IPS-20b (cell line): ENCODE data around the gene NEB.
A peak's percentile ranks its signal among the peaks of the same experiment; 100 is the strongest.

Experiments
- H3K27ac ChIP-seq: one replicate; pipeline ENCODE4 v1.5.1; 2013; ENCODE audit warnings: low read length
- H3K27me3 ChIP-seq: 2 replicates; pipeline ENCODE4 v1.6.1; 2013; ENCODE audit warnings: mild to moderate bottlenecking, low read length, inconsistent platforms; ENCODE audit not compliant: insufficient read depth
- H3K36me3 ChIP-seq: 2 replicates; pipeline ENCODE4 v1.6.1; 2013; ENCODE audit warnings: low read depth, mild to moderate bottlenecking, inconsistent platforms, low read length, moderate library complexity; ENCODE audit not compliant: insufficient read depth
- H3K4me1 ChIP-seq: 2 replicates; pipeline ENCODE4 v1.6.1; 2013; ENCODE audit warnings: mild to moderate bottlenecking, control low read depth, inconsistent platforms, low read length, moderate library complexity; ENCODE audit not compliant: insufficient read depth
- H3K4me3 ChIP-seq: 2 replicates; pipeline ENCODE4 v1.5.1; 2013; ENCODE audit warnings: mild to moderate bottlenecking, low read length, inconsistent platforms
- H3K9ac ChIP-seq: 2 replicates; pipeline ENCODE4 v1.6.1; 2013; ENCODE audit warnings: low read depth, mild to moderate bottlenecking, inconsistent platforms, low read length, moderate library complexity
- H3K9me3 ChIP-seq: 2 replicates; pipeline ENCODE4 v1.6.1; 2013; ENCODE audit warnings: mild to moderate bottlenecking, low read depth, low read length, inconsistent platforms; ENCODE audit not compliant: insufficient read depth

NEB gene

GRCh38 chr2:151533127-151533526 lies 201.1 kb downstream of the NEB start:
- H3K9me3 ChIP-seq: no peaks in the 10 kb centered on the region
- H3K9ac ChIP-seq: no peak overlapping the region
- no peak overlapping the region for H3K4me3 ChIP-seq
- H3K36me3 ChIP-seq: no peaks in the 10 kb centered on the region
- H3K27ac ChIP-seq: no peak overlapping the region
- H3K4me1 ChIP-seq: no peaks in the 10 kb centered on the region
- no peaks in the 10 kb centered on the region for H3K27me3 ChIP-seq

DNA sequence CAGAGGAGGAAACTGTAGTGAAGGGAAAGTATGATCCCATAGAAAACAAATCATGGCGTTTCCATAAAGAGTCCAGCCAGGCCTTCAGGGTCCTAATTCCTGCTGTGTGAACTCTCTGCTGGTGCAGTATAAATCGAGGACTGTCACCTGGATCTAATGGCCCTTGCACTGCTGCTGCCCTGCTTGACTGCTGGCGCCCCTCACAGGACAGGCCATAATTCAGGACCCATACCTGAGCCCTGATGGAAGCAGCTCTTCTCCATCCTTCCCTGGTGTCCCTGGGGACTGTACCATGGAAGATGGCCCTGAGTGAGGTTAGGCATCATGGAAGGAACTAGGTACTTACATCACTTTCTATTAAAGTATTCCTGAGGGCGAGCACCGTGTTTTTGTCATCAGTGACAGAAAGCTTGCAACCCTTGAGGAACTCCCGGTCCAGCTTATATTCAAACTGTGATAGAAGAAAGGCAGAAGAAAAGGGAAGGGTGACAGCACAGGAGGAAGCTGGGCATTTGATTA lies 207.6 kb downstream of the NEB start:
- no peaks in the 10 kb centered on the region for H3K9me3 ChIP-seq
- H3K36me3 ChIP-seq: no peaks in the 10 kb centered on the region
- no peak overlapping the region for H3K9ac ChIP-seq
- no peaks in the 10 kb centered on the region for H3K4me1 ChIP-seq
- H3K27ac ChIP-seq: no peak overlapping the region
- H3K27me3 ChIP-seq: no peaks in the 10 kb centered on the region
- H3K4me3 ChIP-seq: no peak overlapping the region

DNA sequence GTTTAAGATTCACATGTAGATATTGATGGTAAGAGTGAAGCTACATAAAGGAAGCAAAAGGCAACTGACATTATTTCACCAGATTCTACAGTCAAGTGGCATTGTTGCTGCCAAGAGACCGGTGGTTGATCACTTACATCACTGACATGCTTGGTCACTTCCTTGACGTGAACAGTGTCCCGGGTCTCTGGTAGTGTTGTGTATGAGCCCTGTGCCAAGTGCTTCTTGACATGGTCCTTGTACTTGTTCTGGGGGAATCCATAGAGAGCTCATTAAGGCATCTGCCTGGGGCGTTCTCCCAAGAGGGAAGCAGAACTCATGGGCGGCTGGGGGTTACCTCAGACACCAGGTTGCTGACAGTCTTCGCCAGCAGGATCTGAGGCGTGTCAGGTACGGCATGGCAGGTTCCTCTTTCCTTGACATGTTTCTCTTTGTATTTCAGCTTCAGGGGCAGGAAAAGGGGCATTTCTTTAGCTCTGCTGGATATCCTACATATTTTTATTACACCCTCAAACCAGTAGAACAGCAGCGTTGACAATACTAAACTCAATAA lies 208.4 kb downstream of the NEB start:
- Histone ChIP-seq H3K9me3 (no peaks in the 10 kb centered on the region), H3K36me3 (no peaks in the 10 kb centered on the region), H3K27me3 (no peaks in the 10 kb centered on the region), H3K4me3 (no peak overlapping the region), H3K4me1 (peaks cover 6% of the 10 kb centered on the region; the same call in 1 of the 2 replicates), H3K9ac (no peak overlapping the region), H3K27ac (no peak overlapping the region)

DNA sequence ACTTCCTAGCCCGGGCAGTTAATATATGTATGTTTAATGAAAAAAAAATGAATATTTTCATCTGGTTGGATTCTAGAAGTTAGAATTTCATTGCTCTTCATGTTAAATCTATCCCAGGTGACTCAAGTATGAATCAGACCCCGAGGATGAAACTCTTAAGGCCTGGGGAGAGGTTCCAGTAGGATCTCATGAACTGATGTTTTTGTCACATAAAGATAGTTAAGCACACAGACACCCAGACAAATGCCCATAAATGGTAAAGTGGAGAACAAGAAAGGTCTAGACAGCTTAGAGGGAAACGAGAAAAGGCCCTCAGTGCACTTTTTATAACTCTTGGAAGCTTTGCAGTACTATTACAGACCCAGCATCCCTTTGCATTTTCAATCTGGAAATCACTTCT lies 210.4 kb downstream of the NEB start:
- H3K36me3 ChIP-seq: no peaks in the 10 kb centered on the region
- no peaks in the 10 kb centered on the region for H3K9me3 ChIP-seq
- no peak overlapping the region for H3K27ac ChIP-seq
- no peaks in the 10 kb centered on the region for H3K27me3 ChIP-seq
- no peak overlapping the region for H3K9ac ChIP-seq
- no peak overlapping the region for H3K4me3 ChIP-seq
- peaks cover 8% of the 10 kb centered on the region; the same call in 1 of the 2 replicates for H3K4me1 ChIP-seq

- H3K4me3 ChIP-seq: no peak overlapping the region
- peaks cover 8% of the 10 kb centered on the region; the same call in 1 of the 2 replicates for H3K4me1 ChIP-seq
Observed at GRCh38 chr2:151522556-151522955, 211.7 kb downstream of the NEB start.

GRCh38 chr2:151520976-151521375 lies 213.3 kb downstream of the NEB start:
- Histone ChIP-seq H3K27ac (no peak overlapping the region), H3K9ac (peak overlapping the region; percentile 34; the same call in 1 of the 2 replicates), H3K9me3 (no peaks in the 10 kb centered on the region), H3K27me3 (no peaks in the 10 kb centered on the region), H3K4me1 (peaks cover 8% of the 10 kb centered on the region; the same call in 1 of the 2 replicates), H3K4me3 (no peak overlapping the region), H3K36me3 (no peaks in the 10 kb centered on the region)

More at GRCh38 chr2:151522556-151522955, 211.7 kb downstream of the NEB start:
- no peak overlapping the region for H3K9ac ChIP-seq
- H3K27ac ChIP-seq: no peak overlapping the region
- H3K36me3 ChIP-seq: no peaks in the 10 kb centered on the region
- no peaks in the 10 kb centered on the region for H3K9me3 ChIP-seq
- no peaks in the 10 kb centered on the region for H3K27me3 ChIP-seq

DNA sequence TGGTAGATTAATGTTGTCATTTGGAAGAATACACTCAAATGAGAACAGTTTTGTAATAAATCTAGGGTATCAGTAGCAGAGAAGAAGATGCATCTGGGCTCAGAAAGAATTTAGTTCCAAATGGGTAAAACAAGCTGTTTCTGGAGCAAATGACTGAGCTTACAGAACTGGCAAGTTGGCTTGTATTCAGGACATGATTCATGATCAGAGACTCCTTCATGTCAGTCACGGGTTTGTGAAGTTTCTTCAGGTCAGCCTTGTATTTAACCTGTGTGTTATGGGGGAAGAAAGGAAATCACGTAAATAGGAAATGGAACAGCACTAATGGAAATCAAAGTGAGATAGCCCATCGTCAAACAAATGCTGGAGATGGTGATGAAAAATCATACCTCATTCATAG lies 215.5 kb downstream of the NEB start:
- no peaks in the 10 kb centered on the region for H3K36me3 ChIP-seq
- H3K4me1 ChIP-seq: peaks cover 8% of the 10 kb centered on the region; the same call in 1 of the 2 replicates
- H3K9ac ChIP-seq: no peak overlapping the region
- H3K27ac ChIP-seq: no peak overlapping the region
- H3K27me3 ChIP-seq: no peaks in the 10 kb centered on the region
- no peaks in the 10 kb centered on the region for H3K9me3 ChIP-seq
- no peak overlapping the region for H3K4me3 ChIP-seq

DNA sequence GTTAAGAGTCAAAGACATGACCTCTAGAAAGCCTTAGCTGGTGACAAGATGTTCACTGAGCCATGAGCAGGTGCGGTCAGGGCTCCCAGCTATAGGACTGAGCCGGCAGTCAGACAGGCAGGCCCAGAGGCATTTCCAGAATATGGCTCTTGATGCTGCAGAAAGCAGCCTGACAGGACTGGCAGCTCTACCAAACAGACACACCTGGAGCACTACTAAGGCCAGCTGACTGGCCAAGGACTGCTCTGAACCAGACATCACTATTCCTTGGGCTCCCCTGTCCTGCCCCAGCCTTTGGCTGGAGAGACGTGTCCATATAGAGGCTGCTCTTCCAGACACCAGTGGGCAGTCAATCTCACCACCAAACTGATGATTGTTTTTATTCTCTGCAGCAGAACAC lies 225.8 kb downstream of the NEB start:
- Histone ChIP-seq H3K4me1 (no peaks in the 10 kb centered on the region), H3K36me3 (no peaks in the 10 kb centered on the region; the same call in 1 of the 2 replicates), H3K27me3 (no peaks in the 10 kb centered on the region), H3K9me3 (0 out of 2 replicates have a peak, but pooled peaks cover 5% of the 10 kb centered on the region), H3K27ac (no peak overlapping the region), H3K9ac (no peak overlapping the region), H3K4me3 (no peak overlapping the region)

GRCh38 chr2:151506170-151506569 lies 228.1 kb downstream of the NEB start:
- Histone ChIP-seq H3K4me3 (no peak overlapping the region), H3K27me3 (no peaks in the 10 kb centered on the region), H3K27ac (no peak overlapping the region), H3K9ac (no peak overlapping the region), H3K9me3 (0 out of 2 replicates have a peak, but pooled peaks cover 5% of the 10 kb centered on the region), H3K4me1 (no peaks in the 10 kb centered on the region), H3K36me3 (no peaks in the 10 kb centered on the region; the same call in 1 of the 2 replicates)

DNA sequence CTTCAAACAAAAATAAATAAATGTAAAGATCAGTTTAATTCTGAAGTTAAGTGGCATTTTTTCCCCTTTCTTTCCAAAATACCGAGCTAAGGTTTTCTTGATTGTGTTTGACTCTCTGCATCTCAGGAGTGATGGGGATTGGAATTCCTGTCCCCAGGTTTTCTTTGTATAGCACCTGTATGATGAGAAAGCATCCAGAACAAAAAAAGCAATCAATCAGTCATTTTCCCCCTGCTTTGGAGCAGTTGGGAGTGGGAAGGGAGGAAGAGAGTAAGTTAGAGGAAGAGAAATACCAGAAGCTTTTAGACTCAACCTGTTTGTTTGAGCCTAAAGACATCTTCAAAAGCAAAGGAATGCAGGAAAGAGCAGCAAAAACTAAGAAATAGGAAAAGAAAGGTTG lies 236.1 kb downstream of the NEB start:
- H3K4me3 ChIP-seq: no peak overlapping the region
- peaks cover 5% of the 10 kb centered on the region for H3K36me3 ChIP-seq
- H3K9ac ChIP-seq: peak overlapping the region; percentile 15; the same call in 1 of the 2 replicates
- H3K27me3 ChIP-seq: no peaks in the 10 kb centered on the region
- H3K27ac ChIP-seq: peak overlapping the region; percentile 55
- no peaks in the 10 kb centered on the region for H3K9me3 ChIP-seq
- peaks cover 14% of the 10 kb centered on the region for H3K4me1 ChIP-seq

- no peaks in the 10 kb centered on the region for H3K27me3 ChIP-seq
- H3K9me3 ChIP-seq: no peaks in the 10 kb centered on the region
- peaks cover 15% of the 10 kb centered on the region for H3K36me3 ChIP-seq
- no peak overlapping the region for H3K4me3 ChIP-seq
- H3K27ac ChIP-seq: no peak overlapping the region
- peaks cover 12% of the 10 kb centered on the region for H3K4me1 ChIP-seq
- no peak overlapping the region for H3K9ac ChIP-seq
Observed at GRCh38 chr2:151491496-151491895, 242.8 kb downstream of the NEB start.

DNA sequence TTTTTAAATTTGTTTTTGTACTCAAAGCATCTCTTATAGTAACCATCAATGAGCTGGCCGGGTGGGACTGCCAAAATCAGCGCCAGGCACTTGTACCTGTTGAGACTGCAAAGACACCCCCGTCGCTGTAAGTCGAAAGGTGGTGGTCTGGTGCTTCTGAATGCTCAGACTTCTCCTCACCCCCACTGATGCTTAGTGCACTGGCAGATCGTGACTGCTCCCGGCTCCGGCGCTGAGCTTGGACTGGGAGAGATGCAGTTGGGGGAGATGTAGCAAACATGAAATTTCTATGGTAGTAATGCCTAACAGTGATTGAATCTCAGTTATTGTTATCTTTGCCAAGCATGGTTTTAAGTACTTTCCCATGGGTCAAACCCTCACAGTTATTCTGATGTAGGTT lies 244.0 kb downstream of the NEB start:
- Histone ChIP-seq H3K36me3 (peaks cover 25% of the 10 kb centered on the region), H3K9me3 (no peaks in the 10 kb centered on the region), H3K4me3 (no peak overlapping the region), H3K27ac (no peak overlapping the region), H3K27me3 (no peaks in the 10 kb centered on the region), H3K9ac (no peak overlapping the region), H3K4me1 (peaks cover 12% of the 10 kb centered on the region)
